Panc1 (cell line): ENCODE results near the gene NSL1.

ENCODE experiments used
- POLR2AphosphoS5 ChIP-seq: IDR thresholded peaks from 2 replicates; pipeline ENCODE4 v1.6.1; 2012; ENCODE audit warnings: mild to moderate bottlenecking, low read depth, low read length, moderate library complexity
- TCF7L2 ChIP-seq: IDR thresholded peaks from 2 replicates; pipeline ENCODE4 v1.6.1; 2011; ENCODE audit warnings: mild to moderate bottlenecking, low read depth, low read length, inconsistent platforms
- TF ChIP-seq, protein P1 (sequence below): fragments of 450-650 bp; IDR thresholded peaks from 2 replicates; pipeline ENCODE4 v1.5.1; 2017; ENCODE audit warnings: mild to moderate bottlenecking
- TF ChIP-seq, protein P2 (sequence below), 2 experiments: IDR thresholded peaks; 2 replicates each; pipeline ENCODE4 v1.6.1; 2011 to 2012; ENCODE audit warnings: low read depth in 2 of 2, control low read depth in 1 of 2, low read length in 1 of 2, mild to moderate bottlenecking in 1 of 2, moderate library complexity in 1 of 2; ENCODE audit not compliant: insufficient read depth in 1 of 2

DNA sequence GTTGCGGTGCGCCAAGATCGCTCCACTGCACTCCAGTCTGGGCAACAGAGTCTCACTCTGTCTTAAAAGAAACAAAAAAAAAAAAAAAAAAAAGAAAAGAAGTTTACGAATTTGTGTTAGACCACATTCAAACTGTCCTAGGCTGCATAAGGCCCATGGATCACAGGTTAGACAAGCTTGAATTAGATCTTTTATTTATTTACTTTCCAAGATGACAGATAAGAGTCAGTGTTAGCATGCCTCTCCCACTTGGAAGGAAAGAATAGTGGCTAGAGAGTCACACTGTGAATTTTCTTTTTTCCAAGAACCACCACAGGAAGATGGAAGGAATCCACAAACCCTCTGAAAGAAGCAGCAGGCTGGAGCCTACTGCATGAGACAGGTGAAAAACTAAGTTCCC is 29.3 kb downstream of the NSL1 start:
- TF ChIP-seq, protein P1, sequence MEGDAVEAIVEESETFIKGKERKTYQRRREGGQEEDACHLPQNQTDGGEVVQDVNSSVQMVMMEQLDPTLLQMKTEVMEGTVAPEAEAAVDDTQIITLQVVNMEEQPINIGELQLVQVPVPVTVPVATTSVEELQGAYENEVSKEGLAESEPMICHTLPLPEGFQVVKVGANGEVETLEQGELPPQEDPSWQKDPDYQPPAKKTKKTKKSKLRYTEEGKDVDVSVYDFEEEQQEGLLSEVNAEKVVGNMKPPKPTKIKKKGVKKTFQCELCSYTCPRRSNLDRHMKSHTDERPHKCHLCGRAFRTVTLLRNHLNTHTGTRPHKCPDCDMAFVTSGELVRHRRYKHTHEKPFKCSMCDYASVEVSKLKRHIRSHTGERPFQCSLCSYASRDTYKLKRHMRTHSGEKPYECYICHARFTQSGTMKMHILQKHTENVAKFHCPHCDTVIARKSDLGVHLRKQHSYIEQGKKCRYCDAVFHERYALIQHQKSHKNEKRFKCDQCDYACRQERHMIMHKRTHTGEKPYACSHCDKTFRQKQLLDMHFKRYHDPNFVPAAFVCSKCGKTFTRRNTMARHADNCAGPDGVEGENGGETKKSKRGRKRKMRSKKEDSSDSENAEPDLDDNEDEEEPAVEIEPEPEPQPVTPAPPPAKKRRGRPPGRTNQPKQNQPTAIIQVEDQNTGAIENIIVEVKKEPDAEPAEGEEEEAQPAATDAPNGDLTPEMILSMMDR, result no peak
- TF ChIP-seq POLR2AphosphoS5 (no peak), TCF7L2 (no peak)
- TF ChIP-seq, protein P2, sequence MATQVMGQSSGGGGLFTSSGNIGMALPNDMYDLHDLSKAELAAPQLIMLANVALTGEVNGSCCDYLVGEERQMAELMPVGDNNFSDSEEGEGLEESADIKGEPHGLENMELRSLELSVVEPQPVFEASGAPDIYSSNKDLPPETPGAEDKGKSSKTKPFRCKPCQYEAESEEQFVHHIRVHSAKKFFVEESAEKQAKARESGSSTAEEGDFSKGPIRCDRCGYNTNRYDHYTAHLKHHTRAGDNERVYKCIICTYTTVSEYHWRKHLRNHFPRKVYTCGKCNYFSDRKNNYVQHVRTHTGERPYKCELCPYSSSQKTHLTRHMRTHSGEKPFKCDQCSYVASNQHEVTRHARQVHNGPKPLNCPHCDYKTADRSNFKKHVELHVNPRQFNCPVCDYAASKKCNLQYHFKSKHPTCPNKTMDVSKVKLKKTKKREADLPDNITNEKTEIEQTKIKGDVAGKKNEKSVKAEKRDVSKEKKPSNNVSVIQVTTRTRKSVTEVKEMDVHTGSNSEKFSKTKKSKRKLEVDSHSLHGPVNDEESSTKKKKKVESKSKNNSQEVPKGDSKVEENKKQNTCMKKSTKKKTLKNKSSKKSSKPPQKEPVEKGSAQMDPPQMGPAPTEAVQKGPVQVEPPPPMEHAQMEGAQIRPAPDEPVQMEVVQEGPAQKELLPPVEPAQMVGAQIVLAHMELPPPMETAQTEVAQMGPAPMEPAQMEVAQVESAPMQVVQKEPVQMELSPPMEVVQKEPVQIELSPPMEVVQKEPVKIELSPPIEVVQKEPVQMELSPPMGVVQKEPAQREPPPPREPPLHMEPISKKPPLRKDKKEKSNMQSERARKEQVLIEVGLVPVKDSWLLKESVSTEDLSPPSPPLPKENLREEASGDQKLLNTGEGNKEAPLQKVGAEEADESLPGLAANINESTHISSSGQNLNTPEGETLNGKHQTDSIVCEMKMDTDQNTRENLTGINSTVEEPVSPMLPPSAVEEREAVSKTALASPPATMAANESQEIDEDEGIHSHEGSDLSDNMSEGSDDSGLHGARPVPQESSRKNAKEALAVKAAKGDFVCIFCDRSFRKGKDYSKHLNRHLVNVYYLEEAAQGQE (IDR thresholded peaks at IDR 0.05; ENCODE audit: insufficient read depth in 1 of 2, low read depth in 2 of 2, low read length in 1 of 2), result no peak
